ENCODE results near the gene LPAR4. TPM values are rescaled to one million over a fixed set of nuclear protein-coding genes. Genes with fewer than 3 reads are reported as not detected.
A peak's percentile ranks its signal among the peaks of the same experiment; 100 is the strongest.

Gene LPAR4
- total and polyA plus RNA-seq, 7 experiments from 2014 or later, result not detected

DNA sequence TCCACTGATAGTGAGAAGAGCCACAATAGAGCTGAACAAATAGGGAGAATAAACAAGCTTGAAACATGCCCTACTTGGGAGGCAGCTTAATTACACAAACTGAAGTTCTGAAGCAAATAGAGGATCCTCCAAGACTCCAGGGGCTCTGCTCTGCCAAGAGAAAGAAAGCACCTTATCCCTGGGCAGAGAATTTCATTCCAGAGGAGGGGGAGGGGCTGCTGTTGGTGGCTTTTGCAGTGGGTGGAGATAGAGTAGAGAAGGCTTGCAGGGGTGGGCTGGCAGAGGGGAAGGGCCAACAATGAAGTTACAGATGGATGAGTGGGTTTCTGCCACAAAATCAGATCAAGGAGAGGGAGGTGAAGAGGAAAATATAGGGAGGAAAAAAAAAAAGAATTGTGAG is 1.0 kb upstream of the LPAR4 start:
- POLR2A ChIA-PET, result no interaction called here
- H3K36me3 ChIP-seq (ENCODE audit: control insufficient read depth in 2 of 3, insufficient read depth in 3 of 3, low read length in 3 of 3), result no peaks in the 10 kb centered on the region
- Mint-ChIP-seq H3K27ac (peak overlapping the region in 1 of 9 donors; percentile 2), H3K36me3 (no peaks in the 10 kb centered on the region), H3K4me1 (no peaks in the 10 kb centered on the region), H3K9me3 (no peaks in the 10 kb centered on the region), H3K27me3 (no peaks in the 10 kb centered on the region), H3K4me3 (no peak overlapping the region)
- intact Hi-C loops (cut with micrococcal nuclease), result no loop called here
- H3K27ac ChIP-seq (ENCODE audit: low read depth, low read length), result no peak overlapping the region
- CTCF ChIA-PET, result no interaction called here
- H3K9me3 ChIP-seq (ENCODE audit: control insufficient read depth in 2 of 3, low read length in 3 of 3), result no peaks in the 10 kb centered on the region
- ATAC-seq, result no peak
- H3K4me1 ChIP-seq (ENCODE audit: control insufficient read depth in 2 of 2, insufficient read depth in 2 of 2, low read length in 2 of 2), result no peaks in the 10 kb centered on the region
- H3K4me3 ChIP-seq (ENCODE audit: low read length), result no peak overlapping the region
- H3K27me3 ChIP-seq (ENCODE audit: control insufficient read depth in 2 of 2, insufficient read depth in 2 of 2, low read length in 2 of 2), result no peaks in the 10 kb centered on the region
- no peak for DNase-seq

DNA sequence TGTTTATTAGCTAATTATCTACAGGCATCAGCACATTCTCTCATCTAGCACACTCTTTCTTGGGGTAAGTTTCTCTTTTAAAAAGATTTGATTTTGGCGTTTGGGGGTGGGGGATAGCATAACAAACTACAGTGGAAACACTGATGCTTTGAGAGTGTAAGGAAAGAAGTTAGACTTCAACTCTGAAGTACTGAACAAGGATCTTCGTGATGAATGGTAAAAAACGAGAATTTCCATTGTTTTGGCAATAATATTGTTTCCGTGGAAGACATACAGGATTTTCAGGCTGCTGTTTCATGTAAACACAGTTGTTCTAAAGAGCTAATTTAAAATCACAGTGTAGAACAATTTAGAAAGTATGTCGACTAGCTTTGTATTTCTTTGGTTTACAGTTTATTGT is 451 bp downstream of the LPAR4 start:
- Mint-ChIP-seq H3K27ac (no peak overlapping the region), H3K4me1 (no peaks in the 10 kb centered on the region), H3K27me3 (no peaks in the 10 kb centered on the region), H3K9me3 (no peaks in the 10 kb centered on the region), H3K36me3 (no peaks in the 10 kb centered on the region), H3K4me3 (no peak overlapping the region)
- ATAC-seq, result no peak
- Histone ChIP-seq H3K36me3 (ENCODE audit: control insufficient read depth in 2 of 3, insufficient read depth in 3 of 3, low read length in 3 of 3) (no peaks in the 10 kb centered on the region), H3K9me3 (ENCODE audit: control insufficient read depth in 2 of 3, low read length in 3 of 3) (no peaks in the 10 kb centered on the region), H3K27ac (ENCODE audit: low read depth, low read length) (no peak overlapping the region), H3K27me3 (ENCODE audit: control insufficient read depth in 2 of 2, insufficient read depth in 2 of 2, low read length in 2 of 2) (no peaks in the 10 kb centered on the region), H3K4me1 (ENCODE audit: control insufficient read depth in 2 of 2, insufficient read depth in 2 of 2, low read length in 2 of 2) (no peaks in the 10 kb centered on the region), H3K4me3 (ENCODE audit: low read length) (no peak overlapping the region)
- DNase-seq, result no peak
- ChIA-PET POLR2A (no interaction called here), CTCF (no interaction called here)
- intact Hi-C loops (cut with micrococcal nuclease), result no loop called here

DNA sequence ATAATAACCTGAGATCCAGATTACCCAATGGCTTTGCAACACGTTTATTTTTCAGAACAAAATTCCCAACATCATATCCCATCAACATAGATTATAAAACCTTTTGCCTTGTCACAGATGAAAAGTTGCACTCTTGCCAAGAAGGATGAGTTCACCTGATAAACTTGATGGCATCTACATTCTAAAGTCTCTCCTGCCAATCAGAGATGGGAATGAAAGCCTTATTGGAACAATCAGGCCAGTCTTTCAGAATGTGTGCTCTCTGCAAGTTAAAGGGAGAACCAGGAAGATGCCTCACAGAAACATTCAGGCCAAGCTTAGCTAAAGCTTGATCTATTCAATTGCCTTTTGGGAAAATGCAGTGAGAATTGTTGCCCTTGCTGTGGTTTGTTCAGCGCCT is 1.3 kb downstream of the LPAR4 start:
- Mint-ChIP-seq H3K4me1 (no peaks in the 10 kb centered on the region), H3K36me3 (no peaks in the 10 kb centered on the region), H3K4me3 (no peak overlapping the region), H3K27ac (no peak overlapping the region), H3K27me3 (no peaks in the 10 kb centered on the region), H3K9me3 (no peaks in the 10 kb centered on the region)
- intact Hi-C loops (cut with micrococcal nuclease), result no loop called here
- ChIA-PET CTCF (no interaction called here), POLR2A (no interaction called here)
- Histone ChIP-seq H3K27me3 (ENCODE audit: control insufficient read depth in 2 of 2, insufficient read depth in 2 of 2, low read length in 2 of 2) (no peaks in the 10 kb centered on the region), H3K4me1 (ENCODE audit: control insufficient read depth in 2 of 2, insufficient read depth in 2 of 2, low read length in 2 of 2) (no peaks in the 10 kb centered on the region), H3K9me3 (ENCODE audit: control insufficient read depth in 2 of 3, low read length in 3 of 3) (no peaks in the 10 kb centered on the region), H3K27ac (ENCODE audit: low read depth, low read length) (no peak overlapping the region), H3K36me3 (ENCODE audit: control insufficient read depth in 2 of 3, insufficient read depth in 3 of 3, low read length in 3 of 3) (no peaks in the 10 kb centered on the region), H3K4me3 (ENCODE audit: low read length) (no peak overlapping the region)
- no peak for ATAC-seq
- no peak for DNase-seq

DNA sequence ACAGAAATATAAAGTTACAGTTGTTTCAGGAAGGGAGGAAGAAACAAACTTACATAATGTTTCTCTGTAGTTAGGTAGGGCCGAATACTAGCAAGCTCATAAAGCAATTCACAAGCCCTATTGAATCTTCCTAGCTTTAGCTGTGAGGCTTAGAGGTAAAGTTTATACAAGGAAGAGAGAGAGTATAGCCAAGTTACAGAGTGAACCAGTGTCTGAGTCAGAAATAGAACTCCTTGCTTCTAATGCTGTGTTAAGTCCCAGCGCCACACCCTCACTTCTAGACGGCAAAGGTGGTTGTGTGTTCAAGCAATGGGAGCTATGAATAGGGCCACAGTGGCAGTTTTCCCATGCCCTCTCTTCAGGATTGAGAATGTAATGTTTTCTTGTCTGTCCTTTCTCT is 6.1 kb downstream of the LPAR4 start:
- no peaks in the 10 kb centered on the region for H3K4me1 ChIP-seq (ENCODE audit: control insufficient read depth in 2 of 2, insufficient read depth in 2 of 2, low read length in 2 of 2)
- no peak overlapping the region for H3K4me3 ChIP-seq (ENCODE audit: low read length)
- H3K27me3 Mint-ChIP-seq, result no peaks in the 10 kb centered on the region
- no peaks in the 10 kb centered on the region for H3K9me3 ChIP-seq (ENCODE audit: control insufficient read depth in 2 of 3, low read length in 3 of 3)
- H3K27ac Mint-ChIP-seq, result no peak overlapping the region
- ATAC-seq (no peak), DNase-seq (no peak)
- H3K4me1 Mint-ChIP-seq, result peaks cover 0 to 4% (median 0%) of the 10 kb centered on the region in 7 donors
- H3K4me3 Mint-ChIP-seq, result no peak overlapping the region
- ChIA-PET CTCF (no interaction called here), POLR2A (no interaction called here)
- H3K36me3 Mint-ChIP-seq, result no peaks in the 10 kb centered on the region
- no peaks in the 10 kb centered on the region for H3K9me3 Mint-ChIP-seq
- intact Hi-C loops (cut with micrococcal nuclease), result loop anchor here in 1 of 2 donors (10.0 kb wide), 1 partner anchor 651 kb away; no protein-coding TSS in a partner anchor
- H3K36me3 ChIP-seq (ENCODE audit: control insufficient read depth in 2 of 3, insufficient read depth in 3 of 3, low read length in 3 of 3), result no peaks in the 10 kb centered on the region
- no peak overlapping the region for H3K27ac ChIP-seq (ENCODE audit: low read depth, low read length)
- no peaks in the 10 kb centered on the region for H3K27me3 ChIP-seq (ENCODE audit: control insufficient read depth in 2 of 2, insufficient read depth in 2 of 2, low read length in 2 of 2)

DNA sequence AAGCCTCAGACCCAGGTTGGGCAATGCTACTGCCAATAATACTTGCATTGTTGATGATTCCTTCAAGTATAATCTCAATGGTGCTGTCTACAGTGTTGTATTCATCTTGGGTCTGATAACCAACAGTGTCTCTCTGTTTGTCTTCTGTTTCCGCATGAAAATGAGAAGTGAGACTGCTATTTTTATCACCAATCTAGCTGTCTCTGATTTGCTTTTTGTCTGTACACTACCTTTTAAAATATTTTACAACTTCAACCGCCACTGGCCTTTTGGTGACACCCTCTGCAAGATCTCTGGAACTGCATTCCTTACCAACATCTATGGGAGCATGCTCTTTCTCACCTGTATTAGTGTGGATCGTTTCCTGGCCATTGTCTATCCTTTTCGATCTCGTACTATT is 7.4 kb downstream of the LPAR4 start:
- no peaks in the 10 kb centered on the region for H3K36me3 Mint-ChIP-seq
- Histone ChIP-seq H3K36me3 (ENCODE audit: control insufficient read depth in 2 of 3, insufficient read depth in 3 of 3, low read length in 3 of 3) (no peaks in the 10 kb centered on the region), H3K4me1 (ENCODE audit: control insufficient read depth in 2 of 2, insufficient read depth in 2 of 2, low read length in 2 of 2) (no peaks in the 10 kb centered on the region), H3K27ac (ENCODE audit: low read depth, low read length) (no peak overlapping the region), H3K4me3 (ENCODE audit: low read length) (no peak overlapping the region), H3K9me3 (ENCODE audit: control insufficient read depth in 2 of 3, low read length in 3 of 3) (no peaks in the 10 kb centered on the region), H3K27me3 (ENCODE audit: control insufficient read depth in 2 of 2, insufficient read depth in 2 of 2, low read length in 2 of 2) (no peaks in the 10 kb centered on the region)
- H3K4me3 Mint-ChIP-seq, result no peak overlapping the region
- ChIA-PET POLR2A (no interaction called here), CTCF (no interaction called here)
- peaks cover 0 to 4% (median 0%) of the 10 kb centered on the region in 7 donors for H3K4me1 Mint-ChIP-seq
- intact Hi-C loops (cut with micrococcal nuclease), result loop anchor here in 1 of 2 donors (10.0 kb wide), 1 partner anchor 650 kb away; no protein-coding TSS in a partner anchor
- no peak for DNase-seq
- no peaks in the 10 kb centered on the region for H3K27me3 Mint-ChIP-seq
- peaks cover 0 to 3% (median 0%) of the 10 kb centered on the region in 11 donors for H3K9me3 Mint-ChIP-seq
- no peak overlapping the region for H3K27ac Mint-ChIP-seq
- ATAC-seq, result no peak

DNA sequence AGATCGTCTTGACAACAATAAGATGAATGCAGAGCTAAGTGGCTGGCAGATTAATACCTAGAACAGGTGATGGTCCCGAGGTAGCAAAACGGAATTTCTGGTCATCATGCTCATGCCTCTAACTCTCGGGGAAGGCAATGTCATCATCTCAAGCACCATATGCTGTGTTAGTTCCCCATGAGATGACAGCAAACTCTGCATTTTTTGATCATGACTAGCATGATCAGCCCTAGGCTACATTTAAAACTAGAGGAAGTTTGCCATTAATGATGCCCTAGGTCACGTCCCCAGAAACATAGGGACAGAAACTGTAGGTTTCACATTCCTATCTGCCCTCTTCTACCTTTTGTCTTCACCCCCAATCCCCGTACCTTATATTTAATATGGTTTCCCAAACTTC is 11.6 kb downstream of the LPAR4 start:
- no peak overlapping the region for H3K4me3 ChIP-seq (ENCODE audit: low read length)
- ATAC-seq (no peak), DNase-seq (no peak)
- H3K9me3 Mint-ChIP-seq, result peaks cover 0 to 3% (median 0%) of the 10 kb centered on the region in 11 donors
- no peak overlapping the region for H3K27ac Mint-ChIP-seq
- H3K27me3 Mint-ChIP-seq, result no peaks in the 10 kb centered on the region
- H3K27ac ChIP-seq (ENCODE audit: low read depth, low read length), result no peak overlapping the region
- peaks cover 0 to 15% (median 11%) of the 10 kb centered on the region in 7 donors for H3K4me1 Mint-ChIP-seq
- no peaks in the 10 kb centered on the region for H3K9me3 ChIP-seq (ENCODE audit: control insufficient read depth in 2 of 3, low read length in 3 of 3)
- H3K36me3 Mint-ChIP-seq, result peaks cover 0 to 2% (median 0%) of the 10 kb centered on the region in 5 donors
- no peaks in the 10 kb centered on the region for H3K4me1 ChIP-seq (ENCODE audit: control insufficient read depth in 2 of 2, insufficient read depth in 2 of 2, low read length in 2 of 2)
- POLR2A ChIA-PET, result no interaction called here
- intact Hi-C loops (cut with micrococcal nuclease), result loop anchor here in 1 of 2 donors (10.0 kb wide), 1 partner anchor 646 kb away; no protein-coding TSS in a partner anchor
- H3K36me3 ChIP-seq (ENCODE audit: control insufficient read depth in 2 of 3, insufficient read depth in 3 of 3, low read length in 3 of 3), result no peaks in the 10 kb centered on the region
- no peaks in the 10 kb centered on the region for H3K27me3 ChIP-seq (ENCODE audit: control insufficient read depth in 2 of 2, insufficient read depth in 2 of 2, low read length in 2 of 2)
- no peak overlapping the region for H3K4me3 Mint-ChIP-seq
- CTCF ChIA-PET, result no interaction called here

DNA sequence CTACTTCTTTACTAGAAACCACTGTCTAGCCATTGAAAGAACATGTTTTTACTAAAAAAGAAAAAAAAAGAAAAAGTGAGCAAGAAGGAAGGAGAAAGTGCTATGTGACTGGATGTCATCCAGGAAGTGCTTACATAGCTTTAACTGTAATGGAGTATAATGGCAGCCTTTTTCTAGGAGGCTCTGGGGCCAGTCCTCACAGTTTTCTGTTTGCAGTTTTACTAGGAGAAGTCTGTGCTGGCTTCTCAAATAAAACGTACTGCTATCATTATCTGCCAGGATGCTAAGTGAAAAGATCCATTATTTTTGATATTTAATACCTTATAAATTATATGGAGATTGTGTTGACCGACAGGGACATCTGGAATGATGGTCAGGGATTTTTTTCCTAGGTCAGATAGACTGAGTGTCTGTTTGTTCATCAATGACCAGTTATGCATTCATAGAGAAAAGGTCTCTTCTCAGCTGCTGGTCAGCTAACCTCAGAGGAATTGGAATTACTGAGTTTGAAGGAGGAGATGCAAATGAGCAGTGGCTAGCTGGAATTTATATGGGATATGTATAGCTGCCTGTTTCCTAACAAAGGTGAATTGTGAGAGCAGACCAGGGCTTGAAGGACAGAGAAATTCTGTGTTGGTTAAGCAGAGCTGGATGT is 21.7 kb downstream of the LPAR4 start:
- no peaks in the 10 kb centered on the region for H3K27me3 Mint-ChIP-seq
- intact Hi-C loops (cut with micrococcal nuclease), result no loop called here
- ChIA-PET CTCF (no interaction called here), POLR2A (no interaction called here)
- no peaks in the 10 kb centered on the region for H3K9me3 Mint-ChIP-seq
- Histone ChIP-seq H3K4me3 (ENCODE audit: low read length) (no peak overlapping the region), H3K27ac (ENCODE audit: low read depth, low read length) (no peak overlapping the region), H3K9me3 (ENCODE audit: control insufficient read depth in 2 of 3, low read length in 3 of 3) (no peaks in the 10 kb centered on the region), H3K36me3 (ENCODE audit: control insufficient read depth in 2 of 3, insufficient read depth in 3 of 3, low read length in 3 of 3) (no peaks in the 10 kb centered on the region), H3K4me1 (ENCODE audit: control insufficient read depth in 2 of 2, insufficient read depth in 2 of 2, low read length in 2 of 2) (no peaks in the 10 kb centered on the region), H3K27me3 (ENCODE audit: control insufficient read depth in 2 of 2, insufficient read depth in 2 of 2, low read length in 2 of 2) (no peaks in the 10 kb centered on the region)
- ATAC-seq, result no peak
- no peak overlapping the region for H3K27ac Mint-ChIP-seq
- no peak for DNase-seq
- no peaks in the 10 kb centered on the region for H3K36me3 Mint-ChIP-seq
- H3K4me1 Mint-ChIP-seq, result peaks cover 0 to 4% (median 0%) of the 10 kb centered on the region in 7 donors
- H3K4me3 Mint-ChIP-seq, result no peak overlapping the region
